ENCODE data around the gene RAB40B. TPM values are rescaled to one million over a fixed set of nuclear protein-coding genes. Genes with fewer than 3 reads are reported as not detected.

Gene RAB40B
- total RNA-seq, 4 donors from 2014 or later, result 4.1 to 18.5 (median 11.3) TPM

- Histone ChIP-seq H3K4me3 (no peak overlapping the region), H3K36me3 (no peaks in the 10 kb centered on the region), H3K27ac (no peak overlapping the region), H3K4me1 (no peaks in the 10 kb centered on the region), H3K9me3 (no peaks in the 10 kb centered on the region), H3K27me3 (no peaks in the 10 kb centered on the region)
- intact Hi-C loops (cut with DNase I; ENCODE audit: low total_unique reads), result no loop called here
- TF ChIP-seq CTCF (IDR thresholded peaks at IDR 0.05) (no peak), POLR2A (IDR thresholded peaks at IDR 0.05) (no peak)
- DNase-seq, result no peak
These were observed 35.7 kb downstream of the RAB40B start for GRCh38 chr17:82662711-82663261.

GRCh38 chr17:82661717-82662683 is 36.5 kb downstream of the RAB40B start:
- intact Hi-C loops (cut with DNase I; ENCODE audit: low total_unique reads), result no loop called here
- Histone ChIP-seq H3K4me3 (no peak overlapping the region), H3K9me3 (no peaks in the 10 kb centered on the region), H3K27me3 (no peaks in the 10 kb centered on the region), H3K4me1 (no peaks in the 10 kb centered on the region), H3K36me3 (no peaks in the 10 kb centered on the region), H3K27ac (no peak overlapping the region)
- TF ChIP-seq POLR2A (IDR thresholded peaks at IDR 0.05), result no peak
- no peak for TF ChIP-seq CTCF (IDR thresholded peaks at IDR 0.05)
- DNase-seq, result no peak

- H3K4me1 ChIP-seq, result no peaks in the 10 kb centered on the region
- no peaks in the 10 kb centered on the region for H3K27me3 ChIP-seq
- no peak overlapping the region for H3K4me3 ChIP-seq
- no peaks in the 10 kb centered on the region for H3K9me3 ChIP-seq
- no peak overlapping the region for H3K27ac ChIP-seq
- intact Hi-C loops (cut with DNase I; ENCODE audit: low total_unique reads), result no loop called here
- no peak for DNase-seq
- H3K36me3 ChIP-seq, result no peaks in the 10 kb centered on the region
- no peak for TF ChIP-seq CTCF (IDR thresholded peaks at IDR 0.05)
These were observed 38.6 kb downstream of the RAB40B start for GRCh38 chr17:82659886-82660285.

GRCh38 chr17:82658796-82659452 is 39.6 kb downstream of the RAB40B start:
- Histone ChIP-seq H3K27me3 (no peaks in the 10 kb centered on the region), H3K4me1 (no peaks in the 10 kb centered on the region), H3K36me3 (no peaks in the 10 kb centered on the region), H3K27ac (no peak overlapping the region), H3K4me3 (no peak overlapping the region), H3K9me3 (no peaks in the 10 kb centered on the region)
- no peak for DNase-seq
- intact Hi-C loops (cut with DNase I; ENCODE audit: low total_unique reads), result no loop called here
- TF ChIP-seq POLR2A (IDR thresholded peaks at IDR 0.05), result no peak
- no peak for TF ChIP-seq CTCF (IDR thresholded peaks at IDR 0.05)

- H3K36me3 ChIP-seq, result no peaks in the 10 kb centered on the region
- no peak overlapping the region for H3K4me3 ChIP-seq
- DNase-seq, result no peak
- H3K9me3 ChIP-seq, result no peaks in the 10 kb centered on the region
- no peak overlapping the region for H3K27ac ChIP-seq
- no peaks in the 10 kb centered on the region for H3K27me3 ChIP-seq
- TF ChIP-seq POLR2A (IDR thresholded peaks at IDR 0.05) (no peak), CTCF (IDR thresholded peaks at IDR 0.05) (no peak)
- intact Hi-C loops (cut with DNase I; ENCODE audit: low total_unique reads), result no loop called here
- H3K4me1 ChIP-seq, result no peaks in the 10 kb centered on the region
These were observed 40.2 kb downstream of the RAB40B start for GRCh38 chr17:82658331-82658730.

Data from uterus (tissue), 4 donors.